ENCODE results near the gene TXNRD1.
"Not testable (repeated sequence)": the region's sequence is repeated elsewhere in the genome, so short reads cannot be mapped to it uniquely, and the experiment has no call there.

The TXNRD1 gene

GRCh38 chr12:104331376-104331775 is 115.8 kb downstream of the TXNRD1 start:
- TF ChIP-seq ZNF707 (tag by site-specific recombination; IDR thresholded peaks at IDR 0.05) (no peak), ZNF654 (tag by site-specific recombination; IDR thresholded peaks at IDR 0.05; ENCODE audit: low read depth) (no peak), ZFP37 (tag by site-specific recombination; IDR thresholded peaks at IDR 0.05) (no peak), ZNF530 (tag by site-specific recombination; IDR thresholded peaks at IDR 0.05; ENCODE audit: low read depth) (no peak), ZNF623 (tag by site-specific recombination; IDR thresholded peaks at IDR 0.05) (no peak), ZEB2 (tag by site-specific recombination; IDR thresholded peaks at IDR 0.05) (no peak), ZNF521 (tag by site-specific recombination; IDR thresholded peaks at IDR 0.05) (no peak), ZFP69B (tag by site-specific recombination; IDR thresholded peaks at IDR 0.05) (no peak), ZNF324 (tag by site-specific recombination; IDR thresholded peaks at IDR 0.05) (no peak), ZBTB21 (tag by site-specific recombination; IDR thresholded peaks at IDR 0.05) (no peak), ZNF830 (tag by site-specific recombination; IDR thresholded peaks at IDR 0.05; ENCODE audit: low read depth) (no peak), ZNF596 (tag by site-specific recombination; IDR thresholded peaks at IDR 0.05) (no peak), ZNF211 (tag by site-specific recombination; IDR thresholded peaks at IDR 0.05; ENCODE audit: low read depth) (no peak), ZNF560 (tag by site-specific recombination; IDR thresholded peaks at IDR 0.05; ENCODE audit: borderline replicate concordance) (no peak), ZNF561 (tag by site-specific recombination; IDR thresholded peaks at IDR 0.05; ENCODE audit: borderline replicate concordance) (no peak)
- TF ChIP-seq, protein P1, sequence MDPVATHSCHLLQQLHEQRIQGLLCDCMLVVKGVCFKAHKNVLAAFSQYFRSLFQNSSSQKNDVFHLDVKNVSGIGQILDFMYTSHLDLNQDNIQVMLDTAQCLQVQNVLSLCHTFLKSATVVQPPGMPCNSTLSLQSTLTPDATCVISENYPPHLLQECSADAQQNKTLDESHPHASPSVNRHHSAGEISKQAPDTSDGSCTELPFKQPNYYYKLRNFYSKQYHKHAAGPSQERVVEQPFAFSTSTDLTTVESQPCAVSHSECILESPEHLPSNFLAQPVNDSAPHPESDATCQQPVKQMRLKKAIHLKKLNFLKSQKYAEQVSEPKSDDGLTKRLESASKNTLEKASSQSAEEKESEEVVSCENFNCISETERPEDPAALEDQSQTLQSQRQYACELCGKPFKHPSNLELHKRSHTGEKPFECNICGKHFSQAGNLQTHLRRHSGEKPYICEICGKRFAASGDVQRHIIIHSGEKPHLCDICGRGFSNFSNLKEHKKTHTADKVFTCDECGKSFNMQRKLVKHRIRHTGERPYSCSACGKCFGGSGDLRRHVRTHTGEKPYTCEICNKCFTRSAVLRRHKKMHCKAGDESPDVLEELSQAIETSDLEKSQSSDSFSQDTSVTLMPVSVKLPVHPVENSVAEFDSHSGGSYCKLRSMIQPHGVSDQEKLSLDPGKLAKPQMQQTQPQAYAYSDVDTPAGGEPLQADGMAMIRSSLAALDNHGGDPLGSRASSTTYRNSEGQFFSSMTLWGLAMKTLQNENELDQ (tag by site-specific recombination; IDR thresholded peaks at IDR 0.05; ENCODE audit: low read depth), result no peak
- ChIA-PET POLR2A (no interaction called here), CTCF (no interaction called here)
- Histone ChIP-seq H3K9me3 (ENCODE audit: control insufficient read depth, insufficient read depth, low read depth, low read length) (no peaks in the 10 kb centered on the region), H3K27ac (ENCODE audit: extremely low read depth, low read depth, low read length) (no peak overlapping the region), H3K4me3 (ENCODE audit: low read depth, low read length) (no peak overlapping the region), H3K4me1 (ENCODE audit: control insufficient read depth, insufficient read depth, low read length) (no peaks in the 10 kb centered on the region), H3K36me3 (ENCODE audit: control insufficient read depth in 2 of 2, insufficient read depth in 1 of 2, low read length in 2 of 2) (peaks cover 59 to 69% of the 10 kb centered on the region in 2 experiments)

GRCh38 chr12:104332273-104332672 is 116.7 kb downstream of the TXNRD1 start:
- POLR2A ChIA-PET; H3K27ac ChIP-seq (ENCODE audit: extremely low read depth, low read depth, low read length): not testable (repeated sequence)

DNA sequence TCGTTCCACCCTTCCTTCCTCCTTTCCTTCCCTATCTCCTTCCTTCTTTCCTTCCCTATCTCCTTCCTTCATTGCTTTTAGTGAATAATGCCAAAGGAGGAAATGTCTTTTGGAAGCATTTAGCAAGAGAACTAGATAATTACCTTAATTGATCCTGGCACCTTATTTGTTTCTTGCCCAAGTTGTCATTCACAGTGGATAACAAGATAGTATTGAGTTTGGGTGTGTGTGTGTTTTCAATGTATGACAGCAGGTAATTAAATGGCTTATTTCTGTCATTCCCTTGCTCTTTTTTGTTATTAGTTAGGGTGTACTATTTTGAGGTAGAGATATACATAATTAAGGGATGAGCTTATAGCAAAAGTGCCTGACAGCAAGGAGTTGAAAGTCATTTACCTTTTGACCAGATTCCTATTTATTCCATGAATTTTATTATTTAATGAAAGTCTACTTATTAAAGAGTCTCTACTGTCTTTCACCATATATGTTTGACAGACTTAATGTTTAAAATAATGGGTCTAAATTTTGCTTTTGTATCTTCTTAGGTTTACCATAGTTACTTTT is 118.2 kb downstream of the TXNRD1 start:
- Histone ChIP-seq H3K4me1 (ENCODE audit: control insufficient read depth, insufficient read depth, low read length) (no peaks in the 10 kb centered on the region), H3K27ac (ENCODE audit: extremely low read depth, low read depth, low read length) (no peak overlapping the region), H3K36me3 (ENCODE audit: control insufficient read depth in 2 of 2, insufficient read depth in 1 of 2, low read length in 2 of 2) (peaks cover 46 to 65% of the 10 kb centered on the region in 2 experiments), H3K4me3 (ENCODE audit: low read depth, low read length) (no peak overlapping the region), H3K9me3 (ENCODE audit: control insufficient read depth, insufficient read depth, low read depth, low read length) (no peaks in the 10 kb centered on the region)
- ChIA-PET POLR2A (no interaction called here), CTCF (interaction anchor here (0.7 to 0.8 kb wide), 2 partner anchors 9 to 715 kb away, joined by 3 to 4 read pairs; no protein-coding TSS in a partner anchor)
- TF ChIP-seq ZNF837 (tag by site-specific recombination; IDR thresholded peaks at IDR 0.05) (no peak), INSM2 (tag by site-specific recombination; IDR thresholded peaks at IDR 0.05) (no peak), ZNF121 (tag by site-specific recombination; IDR thresholded peaks at IDR 0.05) (no peak), BCL11A (tag by site-specific recombination; IDR thresholded peaks at IDR 0.05; ENCODE audit: low read depth) (no peak), ZNF76 (tag by site-specific recombination; IDR thresholded peaks at IDR 0.05; ENCODE audit: borderline replicate concordance, low read depth) (no peak), ZNF354C (tag by site-specific recombination; IDR thresholded peaks at IDR 0.05; ENCODE audit: borderline replicate concordance, low read depth) (no peak), OVOL3 (tag by site-specific recombination; IDR thresholded peaks at IDR 0.05) (no peak), YY2 (tag by site-specific recombination; IDR thresholded peaks at IDR 0.05) (no peak), ZNF510 (tag by site-specific recombination; IDR thresholded peaks at IDR 0.05; ENCODE audit: insufficient replicate concordance) (no peak), ZNF560 (tag by site-specific recombination; IDR thresholded peaks at IDR 0.05; ENCODE audit: borderline replicate concordance) (no peak), ZNF184 (tag by site-specific recombination; IDR thresholded peaks at IDR 0.05) (no peak), ZNF175 (tag by site-specific recombination; IDR thresholded peaks at IDR 0.05) (no peak), ZNF521 (tag by site-specific recombination; IDR thresholded peaks at IDR 0.05) (no peak), SP2 (tag by site-specific recombination; IDR thresholded peaks at IDR 0.05) (no peak)

More at GRCh38 chr12:104332273-104332672, 116.7 kb downstream of the TXNRD1 start:
- CTCF ChIA-PET; H3K4me1 ChIP-seq (ENCODE audit: control insufficient read depth, insufficient read depth, low read length); H3K4me3 ChIP-seq (ENCODE audit: low read depth, low read length); H3K9me3 ChIP-seq (ENCODE audit: control insufficient read depth, insufficient read depth, low read depth, low read length): not testable (repeated sequence)
- H3K36me3 ChIP-seq (ENCODE audit: control insufficient read depth in 2 of 2, insufficient read depth in 1 of 2, low read length in 2 of 2), result peaks cover 52 to 69% of the 10 kb centered on the region in 2 experiments
